GM03348 (cell line): ENCODE data around the gene RAB6A.
"Not testable (repeated sequence)": the region's sequence is repeated elsewhere in the genome, so short reads cannot be mapped to it uniquely, and the experiment has no call there.

Experiments used
- DNase-seq: peaks from one replicate; pipeline ENCODE4 v3.0.0; 2012; ENCODE audit warnings: low spot score

Gene RAB6A

GRCh38 chr11:73762732-73763131 is 1.9 kb upstream of the RAB6A start:
- no peak for DNase-seq

GRCh38 chr11:73761403-73761945 is 600 bp upstream of the RAB6A start:
- no peak for DNase-seq

GRCh38 chr11:73760135-73760678 is 667 bp downstream of the RAB6A start:
- peak; percentile 73 for DNase-seq

GRCh38 chr11:73759610-73760134 is 1.2 kb downstream of the RAB6A start:
- peak; percentile 40 for DNase-seq

- no peak for DNase-seq
Observed at GRCh38 chr11:73758451-73758850, 2.4 kb downstream of the RAB6A start.

GRCh38 chr11:73757598-73757997 is 3.3 kb downstream of the RAB6A start:
- no peak for DNase-seq

GRCh38 chr11:73755670-73756069 is 5.2 kb downstream of the RAB6A start:
- no peak for DNase-seq

- DNase-seq, result no peak
Observed at GRCh38 chr11:73753938-73754337, 6.9 kb downstream of the RAB6A start.

- DNase-seq, result no peak
Observed at GRCh38 chr11:73752903-73753302, 8.0 kb downstream of the RAB6A start.

- DNase-seq, result no peak
Observed at GRCh38 chr11:73752216-73752867, 8.5 kb downstream of the RAB6A start.

- DNase-seq, result not testable (repeated sequence)
Observed at GRCh38 chr11:73750862-73751261, 10.0 kb downstream of the RAB6A start.

GRCh38 chr11:73750228-73750627 is 10.6 kb downstream of the RAB6A start:
- no peak for DNase-seq

- no peak for DNase-seq
Observed at GRCh38 chr11:73749118-73749517, 11.8 kb downstream of the RAB6A start.

- DNase-seq, result no peak
Observed at GRCh38 chr11:73748300-73748699, 12.6 kb downstream of the RAB6A start.

GRCh38 chr11:73747762-73748161 is 13.1 kb downstream of the RAB6A start:
- DNase-seq, result no peak

GRCh38 chr11:73746701-73747100 is 14.2 kb downstream of the RAB6A start:
- no peak for DNase-seq

GRCh38 chr11:73743045-73743444 is 17.8 kb downstream of the RAB6A start:
- DNase-seq, result no peak

- DNase-seq, result not testable (repeated sequence)
Observed at GRCh38 chr11:73735959-73736358, 24.9 kb downstream of the RAB6A start.

- DNase-seq, result peak; percentile 67
Observed at GRCh38 chr11:73734993-73735392, 25.9 kb downstream of the RAB6A start.

GRCh38 chr11:73734011-73734410 is 26.9 kb downstream of the RAB6A start:
- not testable (repeated sequence) for DNase-seq

GRCh38 chr11:73732936-73733335 is 27.9 kb downstream of the RAB6A start:
- not testable (repeated sequence) for DNase-seq

GRCh38 chr11:73729594-73730206 is 31.2 kb downstream of the RAB6A start:
- peak; percentile 7 for DNase-seq

GRCh38 chr11:73728000-73728399 is 32.9 kb downstream of the RAB6A start:
- DNase-seq, result no peak
